ENCODE data around the gene TMEM88. TPM values are rescaled to one million over a fixed set of nuclear protein-coding genes. Genes with fewer than 3 reads are reported as not detected.

TMEM88 gene
- total RNA-seq, 1 donor from 2014 or later: 12.0 TPM

GRCh38 chr17:7818746-7819645 lies 35.9 kb upstream of the TMEM88 start:
- no peak for TF ChIP-seq CTCF (IDR thresholded peaks at IDR 0.05)
- Histone ChIP-seq H3K4me3 (no peak overlapping the region), H3K27ac (no peak overlapping the region), H3K36me3 (no peaks in the 10 kb centered on the region), H3K9me3 (no peaks in the 10 kb centered on the region), H3K4me1 (no peaks in the 10 kb centered on the region), H3K27me3 (ENCODE audit: low read depth) (no peaks in the 10 kb centered on the region)
- DNase-seq: no peak
- no peak for ATAC-seq
- intact Hi-C loops (cut with DNase I): no loop called here

GRCh38 chr17:7820231-7820630 lies 34.6 kb upstream of the TMEM88 start:
- intact Hi-C loops (cut with DNase I): no loop called here

DNA sequence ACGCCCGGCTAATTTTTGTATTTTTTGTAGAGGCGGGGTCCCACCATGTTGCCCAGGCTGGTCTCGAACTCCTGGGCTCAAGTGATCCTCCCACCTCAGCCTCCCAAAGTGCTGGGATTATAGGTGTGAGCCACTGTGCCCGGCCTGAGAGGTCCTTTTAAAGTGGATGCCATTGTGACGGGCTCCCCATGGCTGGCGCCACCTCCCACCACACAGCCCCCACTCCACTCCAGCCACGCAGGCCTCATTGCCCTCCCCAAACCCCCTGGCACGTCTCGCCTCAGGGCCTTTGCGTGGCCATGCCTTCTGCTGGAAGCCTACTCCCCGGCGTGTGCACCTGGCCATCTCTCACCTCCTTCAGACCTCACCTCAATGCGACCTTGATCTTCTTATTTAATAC lies 32.7 kb upstream of the TMEM88 start:
- intact Hi-C loops (cut with DNase I): no loop called here
- Histone ChIP-seq H3K36me3 (no peaks in the 10 kb centered on the region), H3K27me3 (ENCODE audit: low read depth) (no peaks in the 10 kb centered on the region), H3K27ac (no peak overlapping the region), H3K4me3 (no peak overlapping the region), H3K4me1 (no peaks in the 10 kb centered on the region), H3K9me3 (no peaks in the 10 kb centered on the region)
- no peak for ATAC-seq
- DNase-seq: no peak
- no peak for TF ChIP-seq CTCF (IDR thresholded peaks at IDR 0.05)

More at GRCh38 chr17:7820231-7820630, 34.6 kb upstream of the TMEM88 start:
- no peak for DNase-seq
- H3K27ac ChIP-seq: no peak overlapping the region
- ATAC-seq: no peak
- no peak overlapping the region for H3K4me3 ChIP-seq
- no peaks in the 10 kb centered on the region for H3K27me3 ChIP-seq (ENCODE audit: low read depth)
- H3K9me3 ChIP-seq: no peaks in the 10 kb centered on the region
- H3K4me1 ChIP-seq: no peaks in the 10 kb centered on the region
- no peaks in the 10 kb centered on the region for H3K36me3 ChIP-seq
- no peak for TF ChIP-seq CTCF (IDR thresholded peaks at IDR 0.05)

- TF ChIP-seq CTCF (IDR thresholded peaks at IDR 0.05): no peak
- no peak for ATAC-seq
- Histone ChIP-seq H3K27ac (no peak overlapping the region), H3K36me3 (no peaks in the 10 kb centered on the region), H3K27me3 (ENCODE audit: low read depth) (no peaks in the 10 kb centered on the region), H3K4me3 (no peak overlapping the region), H3K9me3 (no peaks in the 10 kb centered on the region), H3K4me1 (no peaks in the 10 kb centered on the region)
- intact Hi-C loops (cut with DNase I): no loop called here
- DNase-seq: no peak
Observed at GRCh38 chr17:7823581-7824001, 31.3 kb upstream of the TMEM88 start.

DNA sequence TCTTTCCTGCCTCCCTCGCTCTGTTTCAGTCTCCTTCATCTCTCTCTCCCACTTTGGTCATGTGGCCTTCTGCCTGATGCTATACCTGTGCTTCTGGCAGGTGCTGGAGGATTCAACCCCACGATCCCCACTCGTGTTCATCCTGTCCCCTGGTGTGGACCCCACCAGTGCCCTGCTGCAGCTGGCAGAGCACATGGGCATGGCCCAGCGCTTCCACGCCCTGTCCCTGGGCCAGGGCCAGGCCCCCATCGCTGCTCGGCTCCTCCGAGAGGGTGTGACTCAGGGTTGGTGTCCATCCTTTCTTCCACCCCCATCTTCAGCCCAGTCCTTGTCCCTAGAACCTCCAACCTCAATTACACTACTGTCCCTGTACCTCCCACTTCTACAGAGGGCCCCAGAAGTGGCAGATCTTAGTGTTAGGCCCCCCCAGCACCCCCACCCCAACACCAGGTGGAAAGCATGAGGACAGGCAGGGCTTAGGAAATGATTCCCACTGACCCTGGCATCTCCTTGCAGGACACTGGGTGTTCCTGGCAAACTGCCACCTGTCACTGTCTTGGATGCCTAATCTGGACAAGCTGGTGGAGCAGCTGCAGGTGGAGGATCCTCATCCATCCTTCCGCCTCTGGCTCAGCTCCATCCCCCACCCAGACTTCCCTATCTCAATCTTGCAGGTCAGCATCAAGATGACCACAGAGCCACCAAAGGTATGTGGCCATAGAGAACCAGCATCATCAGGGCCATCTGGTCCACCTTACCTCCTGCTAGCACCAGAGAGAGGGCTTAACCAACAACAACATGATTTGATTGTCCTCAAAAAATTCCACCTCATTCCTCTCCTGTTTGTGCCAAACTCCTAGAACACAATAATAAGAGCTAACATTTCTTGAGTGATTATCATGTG lies 30.6 kb upstream of the TMEM88 start:
- Histone ChIP-seq H3K9me3 (no peaks in the 10 kb centered on the region), H3K4me3 (no peak overlapping the region), H3K27me3 (ENCODE audit: low read depth) (peaks cover 3% of the 10 kb centered on the region), H3K36me3 (no peaks in the 10 kb centered on the region), H3K4me1 (no peaks in the 10 kb centered on the region), H3K27ac (no peak overlapping the region)
- intact Hi-C loops (cut with DNase I): no loop called here
- ATAC-seq (no peak), DNase-seq (no peak)
- TF ChIP-seq CTCF (IDR thresholded peaks at IDR 0.05): no peak
